ENCODE results near the gene GET4.

Gene GET4

GRCh38 chr7:876077-876971 lies at the start of gene GET4:
TSS of gene GET4 (plus strand) at chr7:876554. CDS start at chr7:876646, 92 bp downstream.
- DNase-seq (ENCODE audit: low read depth) = peak; percentile 5

- no peak for DNase-seq (ENCODE audit: low read depth)
Observed at GRCh38 chr7:828793-829561, 47.4 kb upstream of the GET4 start.

DNA sequence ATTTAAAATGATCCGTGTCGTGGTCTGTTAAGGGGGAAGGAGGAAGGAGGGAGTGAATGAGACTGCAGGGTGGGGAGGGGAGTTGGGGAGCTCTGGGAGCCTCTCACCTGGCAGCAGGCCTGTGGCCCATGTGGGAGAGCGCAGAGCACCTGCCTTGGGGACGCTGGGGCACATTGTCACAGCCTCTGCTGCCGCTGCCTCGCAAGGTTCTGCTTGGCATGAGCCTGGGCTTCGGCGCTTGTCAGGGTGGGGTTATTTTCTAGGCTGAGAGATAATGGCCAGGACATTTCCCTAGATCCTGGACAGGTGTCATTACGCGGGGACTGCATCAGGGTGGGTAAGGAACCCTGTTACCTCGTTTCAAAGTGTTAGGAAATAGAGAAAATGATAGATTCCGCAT lies 46.3 kb upstream of the GET4 start:
- DNase-seq (ENCODE audit: low read depth) = no peak

DNA sequence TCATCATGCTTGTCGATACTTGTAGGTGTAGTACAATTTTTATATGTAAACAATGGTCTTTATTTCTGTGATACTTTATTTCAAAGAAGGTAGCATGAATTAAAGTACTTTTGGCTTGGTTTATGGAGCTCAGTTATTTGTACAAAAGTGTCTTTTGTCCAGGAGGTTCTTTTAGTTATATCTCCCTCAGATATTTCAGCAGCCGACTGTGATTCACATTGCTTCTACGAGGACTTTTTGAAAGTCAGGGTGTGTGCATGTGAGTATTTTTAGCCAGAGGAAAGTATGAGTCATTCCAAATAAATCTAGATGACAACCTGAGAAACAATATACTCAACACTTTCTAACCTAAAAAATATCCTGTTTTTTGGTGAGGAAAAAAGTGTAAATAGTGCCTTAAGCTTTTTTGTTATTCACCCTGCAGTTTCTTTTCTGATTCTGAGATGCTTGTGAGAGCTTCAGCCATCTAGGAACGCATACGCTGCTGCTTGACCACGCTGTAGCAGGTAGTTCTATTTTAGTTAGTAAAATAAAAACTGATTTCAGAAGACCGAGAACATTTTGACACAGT lies 44.7 kb upstream of the GET4 start:
- DNase-seq (ENCODE audit: low read depth) = no peak

DNA sequence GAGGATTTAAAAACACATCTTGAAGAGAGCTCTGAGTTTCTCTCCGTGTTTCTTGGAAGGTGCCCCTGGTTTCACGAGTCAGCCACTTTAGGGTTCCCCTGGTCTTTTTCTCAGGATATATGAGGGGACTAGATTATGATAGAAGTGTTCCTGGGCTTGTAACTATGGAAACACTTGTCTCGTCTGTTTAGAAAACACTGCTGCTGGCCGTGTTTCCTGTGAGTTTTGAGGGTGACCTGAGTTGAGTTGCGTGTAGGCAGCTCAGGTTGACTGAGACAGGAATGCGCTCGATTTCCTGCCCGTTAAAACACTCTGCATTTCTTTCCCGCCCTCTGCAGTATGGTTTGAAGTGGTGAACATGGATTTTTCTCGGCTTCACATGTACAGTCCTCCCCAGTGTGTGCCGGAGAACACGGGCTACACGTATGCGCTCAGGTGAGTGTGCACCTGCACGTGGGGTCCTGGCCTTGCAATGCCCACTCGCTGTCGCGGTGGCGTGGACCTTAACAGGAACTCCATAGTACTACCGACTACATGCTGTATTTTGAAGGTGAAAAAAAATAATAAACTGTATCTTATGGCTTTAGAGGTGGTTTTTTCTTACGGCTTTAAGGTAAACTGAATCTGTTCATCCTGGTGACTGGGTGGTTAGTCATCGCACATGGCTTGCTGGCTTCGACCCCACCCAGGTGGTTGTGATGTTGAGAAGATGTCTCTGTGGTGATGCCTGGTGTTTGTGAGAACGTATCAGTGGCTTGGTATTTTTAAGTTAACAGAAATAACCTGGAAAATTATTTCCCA lies 44.0 kb upstream of the GET4 start, which contains the start of gene SUN1:
SUN1 (plus strand) TSS at position 310 of the 801 bp plus-strand sequence; CDS start at position 359, 49 bp downstream.
- no peak for DNase-seq (ENCODE audit: low read depth)

DNA sequence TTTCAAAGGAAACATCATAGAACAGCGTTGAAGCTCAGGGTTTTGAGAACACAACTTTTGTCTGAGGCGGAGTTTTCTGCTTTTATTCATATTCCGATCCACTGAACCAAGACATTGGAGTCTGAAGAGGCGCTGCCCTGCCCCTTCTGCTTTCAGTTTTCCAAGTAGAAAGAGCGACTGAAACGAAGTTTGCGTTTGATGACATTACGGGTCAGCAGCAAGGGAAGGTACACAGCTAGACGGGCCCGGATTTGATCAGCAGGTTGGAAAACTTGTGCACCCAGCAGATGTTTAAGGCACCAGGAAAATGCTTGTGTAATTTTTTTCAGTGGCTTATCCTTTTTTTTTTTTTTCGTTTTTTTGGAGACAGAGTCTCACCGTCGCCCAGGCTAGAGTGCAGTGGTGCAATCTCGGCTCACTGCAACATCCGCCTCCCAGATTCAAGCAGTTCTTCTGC lies 43.4 kb upstream of the GET4 start:
- DNase-seq (ENCODE audit: low read depth) = no peak

DNA sequence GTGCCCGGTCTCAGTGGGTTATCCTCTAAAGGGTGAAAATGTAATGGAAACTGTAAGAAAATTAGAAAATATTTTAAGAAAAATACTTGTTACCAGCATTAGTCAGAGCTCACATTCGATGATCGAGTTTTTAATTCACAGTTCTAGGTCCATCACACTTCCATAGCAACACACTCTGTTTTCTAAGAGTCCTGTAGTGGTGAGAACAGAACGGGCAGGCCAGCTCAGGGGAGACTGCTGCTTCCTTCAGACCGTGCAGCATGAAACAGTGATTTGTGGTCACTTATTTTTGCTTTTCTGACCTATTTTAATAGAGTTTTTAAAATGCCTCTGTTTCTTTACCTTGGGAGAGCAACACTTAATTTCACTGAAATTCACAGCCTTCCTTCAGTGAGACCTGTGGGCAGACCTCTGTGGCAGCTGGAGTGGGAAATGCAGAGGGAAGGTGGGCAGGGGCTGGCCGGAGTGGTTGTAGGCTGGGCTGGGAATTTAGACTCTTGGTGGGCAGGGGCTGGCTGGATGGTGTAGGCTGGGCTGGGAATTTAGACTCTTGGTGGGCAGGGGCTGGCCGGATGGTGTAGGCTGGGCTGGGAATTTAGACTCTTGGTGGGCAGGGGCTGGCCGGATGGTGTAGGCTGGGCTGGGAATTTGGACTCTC lies 42.6 kb upstream of the GET4 start:
- no peak for DNase-seq (ENCODE audit: low read depth)

- no peak for DNase-seq (ENCODE audit: low read depth)
Observed at GRCh38 chr7:834277-834676, 42.1 kb upstream of the GET4 start.

DNA sequence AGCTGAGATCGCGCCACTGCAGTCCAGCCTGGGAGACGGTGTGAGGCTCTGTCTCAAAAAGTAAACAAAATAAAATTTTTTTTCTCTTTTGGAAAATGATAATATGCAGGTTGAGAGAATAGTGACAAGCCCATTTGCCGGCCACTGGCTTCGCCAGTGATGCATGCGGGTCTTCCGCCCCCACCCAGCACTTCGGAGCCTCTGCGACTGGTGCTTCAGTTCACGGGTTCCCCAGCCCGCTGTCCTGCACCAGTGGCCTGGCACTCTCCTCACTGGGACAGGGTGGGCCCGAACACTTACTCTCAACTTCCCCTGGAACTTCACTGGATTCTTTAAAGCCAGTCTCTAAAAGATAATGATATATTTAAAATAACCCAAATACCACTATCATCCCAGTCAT lies 41.3 kb upstream of the GET4 start:
- DNase-seq (ENCODE audit: low read depth) = no peak

GRCh38 chr7:835485-836401 lies 40.6 kb upstream of the GET4 start:
- no peak for DNase-seq (ENCODE audit: low read depth)

GRCh38 chr7:836429-836828 lies 39.9 kb upstream of the GET4 start:
- no peak for DNase-seq (ENCODE audit: low read depth)

DNA sequence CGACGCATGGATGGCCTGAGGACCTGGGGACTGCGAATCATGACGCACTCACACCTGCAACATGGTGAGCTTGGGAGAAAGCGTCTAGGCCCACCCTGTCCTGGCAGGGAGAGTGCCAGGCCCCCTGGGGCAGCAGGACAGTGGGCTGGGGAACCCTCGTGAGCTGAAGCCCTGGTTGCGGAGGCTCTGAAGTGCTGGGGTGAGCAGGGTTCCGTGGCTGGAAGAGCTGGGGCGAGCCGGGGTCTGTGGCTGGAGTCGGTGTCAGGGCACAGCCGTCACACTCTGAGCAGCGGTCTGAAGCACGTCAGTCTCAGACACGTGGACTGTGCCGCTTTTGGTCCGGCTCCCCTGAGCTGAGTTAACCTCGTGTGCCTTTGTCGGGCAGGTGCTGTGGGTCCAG lies 39.4 kb upstream of the GET4 start:
- no peak for DNase-seq (ENCODE audit: low read depth)

- no peak for DNase-seq (ENCODE audit: low read depth)
Observed at GRCh38 chr7:840001-840600, 36.3 kb upstream of the GET4 start.

DNA sequence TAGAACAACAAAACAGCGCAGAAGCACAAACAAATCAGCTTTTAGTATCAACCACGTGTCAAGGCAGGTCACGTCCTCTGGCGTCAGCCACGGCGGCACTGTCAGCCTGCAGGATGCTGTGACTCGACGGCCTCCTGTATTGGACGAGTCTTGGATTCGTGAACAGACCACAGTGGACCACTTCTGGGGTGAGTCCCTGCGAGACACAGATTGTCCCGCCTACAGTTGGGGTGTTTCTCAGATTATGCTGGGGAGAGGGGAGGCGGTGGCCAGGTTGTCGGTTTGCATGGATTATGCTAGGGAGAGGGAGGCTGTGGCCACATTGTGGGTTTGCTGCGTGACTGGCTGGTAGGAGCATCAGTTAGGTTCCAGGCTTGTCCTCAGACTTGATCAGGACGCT lies 34.4 kb upstream of the GET4 start:
- no peak for DNase-seq (ENCODE audit: low read depth)

DNA sequence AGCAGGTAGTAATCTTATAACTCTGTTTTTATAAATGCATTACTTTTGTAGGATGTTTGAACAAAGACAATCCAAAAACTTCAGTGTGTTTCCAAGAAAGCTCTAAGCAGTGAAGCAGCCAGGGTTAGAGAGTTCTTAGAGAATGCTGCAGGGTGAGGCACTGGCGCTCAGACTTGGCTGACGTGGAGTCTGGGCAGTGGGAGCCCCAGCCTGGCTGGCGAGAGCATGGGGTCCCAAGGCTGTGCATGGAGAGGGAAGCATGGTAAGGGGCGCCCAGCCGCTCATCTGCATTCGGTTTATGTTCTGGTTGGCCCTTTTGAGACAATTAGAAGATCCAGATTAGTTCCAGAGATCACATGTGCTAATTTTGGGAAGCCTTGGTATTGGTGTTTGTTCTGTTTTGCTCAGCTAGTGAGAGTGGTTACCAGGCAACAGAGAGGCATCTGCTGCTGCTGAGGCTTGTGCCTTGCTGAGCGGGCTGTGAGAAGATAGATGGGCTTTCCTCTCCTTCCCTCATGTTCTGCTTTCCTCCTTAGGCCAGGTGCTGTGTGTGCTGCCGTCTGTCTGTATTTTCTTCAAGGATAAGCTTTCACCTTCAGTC lies 33.8 kb upstream of the GET4 start:
- DNase-seq (ENCODE audit: low read depth) = no peak

DNA sequence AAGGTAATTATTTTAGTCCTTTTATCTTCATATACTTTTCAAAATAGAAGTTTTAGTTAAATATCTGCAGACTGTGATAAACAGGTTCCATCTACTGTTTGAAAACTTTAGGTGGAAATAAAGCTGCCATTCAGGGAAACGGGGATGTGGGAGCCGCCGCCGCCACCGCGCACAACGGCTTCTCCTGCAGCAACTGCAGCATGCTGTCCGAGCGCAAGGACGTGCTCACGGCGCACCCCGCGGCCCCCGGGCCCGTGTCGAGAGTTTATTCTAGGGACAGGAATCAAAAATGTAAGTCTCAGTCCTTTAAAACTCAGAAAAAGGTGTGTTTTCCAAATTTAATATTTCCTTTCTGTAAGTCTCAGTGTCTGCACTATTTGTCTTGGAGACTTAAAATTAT lies 33.1 kb upstream of the GET4 start:
- DNase-seq (ENCODE audit: low read depth) = no peak

- no peak for DNase-seq (ENCODE audit: low read depth)
Observed at GRCh38 chr7:844043-844442, 32.3 kb upstream of the GET4 start.

GRCh38 chr7:844514-844913 lies 31.8 kb upstream of the GET4 start:
- no peak for DNase-seq (ENCODE audit: low read depth)

- DNase-seq (ENCODE audit: low read depth) = no peak
Observed at GRCh38 chr7:845091-845490, 31.3 kb upstream of the GET4 start.
